ENCODE results near the gene OR13C4. TPM values are rescaled to one million over a fixed set of nuclear protein-coding genes. Genes with fewer than 3 reads are reported as not detected.
"Not testable (repeated sequence)": the region's sequence is repeated elsewhere in the genome, so short reads cannot be mapped to it uniquely, and the experiment has no call there.

Gene OR13C4
- total RNA-seq, 4 donors from 2014 or later = not detected

GRCh38 chr9:104539275-104539674 is 12.3 kb upstream of the OR13C4 start:
- 42% methylated on average over 1 of the region's 1 CpG for WGBS

GRCh38 chr9:104536756-104537155 is 9.7 kb upstream of the OR13C4 start, which contains the start of gene OR13C3:
Gene OR13C3, minus strand, starts transcription at chr9:104536856. Its CDS starts 133 bp downstream, at chr9:104536723.
- Histone ChIP-seq H3K4me1 (no peaks in the 10 kb centered on the region), H3K27me3 (no peaks in the 10 kb centered on the region), H3K4me3 (no peak within 1 kb of the TSS), H3K36me3 (no peaks in the 10 kb centered on the region), H3K9me3 (no peaks in the 10 kb centered on the region), H3K27ac (replicated peaks in 1 of 4) (no peak within 1 kb of the TSS)
- WGBS = 81% methylated on average over 5 of the region's 5 CpGs
- DNase-seq (ENCODE audit: extremely low spot score) = no peak
- TF ChIP-seq POLR2A (IDR thresholded peaks at IDR 0.05; ENCODE audit: low read depth) (no peak), EP300 (IDR thresholded peaks at IDR 0.05) (no peak), CTCF (IDR thresholded peaks at IDR 0.05) (no peak), POLR2AphosphoS5 (IDR thresholded peaks at IDR 0.05) (no peak)
- intact Hi-C loops (cut with DNase I) = no loop called here

More at GRCh38 chr9:104539275-104539674, 12.3 kb upstream of the OR13C4 start:
- no peaks in the 10 kb centered on the region for H3K9me3 ChIP-seq
- TF ChIP-seq POLR2AphosphoS5 (IDR thresholded peaks at IDR 0.05) (no peak), EP300 (IDR thresholded peaks at IDR 0.05) (no peak), CTCF (IDR thresholded peaks at IDR 0.05) (no peak), POLR2A (IDR thresholded peaks at IDR 0.05; ENCODE audit: low read depth) (no peak)
- no peaks in the 10 kb centered on the region for H3K27me3 ChIP-seq
- no peak overlapping the region for H3K4me3 ChIP-seq
- intact Hi-C loops (cut with DNase I) = no loop called here
- H3K36me3 ChIP-seq = no peaks in the 10 kb centered on the region
- no peak overlapping the region for H3K27ac ChIP-seq (replicated peaks in 1 of 4)
- H3K4me1 ChIP-seq = no peaks in the 10 kb centered on the region
- DNase-seq (ENCODE audit: extremely low spot score) = no peak

- H3K4me1 ChIP-seq; H3K9me3 ChIP-seq; H3K36me3 ChIP-seq; H3K4me3 ChIP-seq; H3K27ac ChIP-seq (replicated peaks in 1 of 4); DNase-seq (ENCODE audit: extremely low spot score); intact Hi-C loops (cut with DNase I); H3K27me3 ChIP-seq: not testable (repeated sequence)
- WGBS = 78% methylated on average over 8 of the region's 10 CpGs
Measured at GRCh38 chr9:104520241-104520640, 6.8 kb downstream of the OR13C4 start.

- no peaks in the 10 kb centered on the region for H3K9me3 ChIP-seq
- no peak for DNase-seq (ENCODE audit: extremely low spot score)
- no peak overlapping the region for H3K27ac ChIP-seq (replicated peaks in 1 of 4)
- no peak overlapping the region for H3K4me3 ChIP-seq
- H3K4me1 ChIP-seq = no peaks in the 10 kb centered on the region
- intact Hi-C loops (cut with DNase I) = no loop called here
- TF ChIP-seq EP300 (IDR thresholded peaks at IDR 0.05) (no peak), POLR2AphosphoS5 (IDR thresholded peaks at IDR 0.05) (no peak), CTCF (IDR thresholded peaks at IDR 0.05) (no peak)
- H3K36me3 ChIP-seq = no peaks in the 10 kb centered on the region
- 67% methylated on average over 5 of the region's 5 CpGs for WGBS
- no peaks in the 10 kb centered on the region for H3K27me3 ChIP-seq
Measured at GRCh38 chr9:104514901-104515300, 12.1 kb downstream of the OR13C4 start.

GRCh38 chr9:104506565-104506964 is 20.4 kb downstream of the OR13C4 start:
- no peak for TF ChIP-seq CTCF (IDR thresholded peaks at IDR 0.05)
- TF ChIP-seq POLR2A (IDR thresholded peaks at IDR 0.05; ENCODE audit: low read depth) = no peak
- no peak for TF ChIP-seq EP300 (IDR thresholded peaks at IDR 0.05)
- TF ChIP-seq POLR2AphosphoS5 (IDR thresholded peaks at IDR 0.05) = no peak
- intact Hi-C loops (cut with DNase I) = no loop called here
- Histone ChIP-seq H3K36me3 (no peaks in the 10 kb centered on the region), H3K27ac (replicated peaks in 1 of 4) (no peak overlapping the region), H3K27me3 (no peaks in the 10 kb centered on the region), H3K4me3 (no peak overlapping the region), H3K9me3 (no peaks in the 10 kb centered on the region), H3K4me1 (no peaks in the 10 kb centered on the region)
- no peak for DNase-seq (ENCODE audit: extremely low spot score)

Measured in esophagus muscularis mucosa (tissue), 4 donors.